CD4-positive, alpha-beta T cell treated with Interleukin-4 for 4 hours (primary cell): ENCODE data around the gene ADARB2.

Experiments used
- DNase-seq: peaks from one replicate; pipeline ENCODE4 v3.0.0-alpha.2; 2020

The ADARB2 gene

DNA sequence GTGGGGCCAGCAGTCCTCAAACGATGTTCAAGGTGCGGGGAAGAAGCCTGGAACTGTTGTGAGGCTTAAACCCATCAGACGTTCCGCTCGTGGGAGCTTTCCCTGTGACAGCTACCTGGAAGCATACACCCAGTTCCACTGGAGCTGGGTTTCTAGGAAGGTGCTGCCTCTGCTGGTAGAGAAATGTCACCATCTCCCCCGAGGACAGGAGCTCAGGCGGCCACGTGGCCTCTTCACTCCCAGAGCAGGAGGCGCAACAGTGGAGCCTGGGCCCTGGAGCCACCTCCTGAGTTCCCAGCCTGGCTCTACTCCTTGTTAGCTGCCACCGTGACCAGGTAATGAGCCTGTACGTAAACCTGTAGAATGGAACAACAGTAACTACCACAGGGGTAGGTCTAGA is 156.1 kb downstream of the ADARB2 start:
- no peak for DNase-seq

DNA sequence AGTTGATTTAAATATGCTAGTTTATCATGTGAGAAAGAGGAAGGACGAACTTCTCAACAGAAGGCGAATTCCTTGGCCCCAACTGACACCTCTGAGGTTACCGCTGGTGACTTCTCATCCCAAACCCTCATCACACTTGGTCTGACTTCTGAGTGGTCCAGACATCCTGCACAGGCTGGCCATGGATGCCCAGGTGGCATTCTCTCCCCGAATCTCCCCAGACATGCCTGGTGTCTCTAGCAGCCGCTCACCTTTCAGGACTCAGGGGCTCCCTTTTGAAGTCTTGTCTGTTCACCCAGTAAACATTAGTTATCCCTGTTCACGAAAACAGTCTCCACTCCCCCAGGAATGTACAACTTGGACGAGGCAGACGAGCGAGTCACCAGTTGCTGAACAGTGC is 157.7 kb downstream of the ADARB2 start:
- DNase-seq, result no peak

- no peak for DNase-seq
These were observed 158.2 kb downstream of the ADARB2 start for GRCh38 chr10:1579141-1579491.

DNA sequence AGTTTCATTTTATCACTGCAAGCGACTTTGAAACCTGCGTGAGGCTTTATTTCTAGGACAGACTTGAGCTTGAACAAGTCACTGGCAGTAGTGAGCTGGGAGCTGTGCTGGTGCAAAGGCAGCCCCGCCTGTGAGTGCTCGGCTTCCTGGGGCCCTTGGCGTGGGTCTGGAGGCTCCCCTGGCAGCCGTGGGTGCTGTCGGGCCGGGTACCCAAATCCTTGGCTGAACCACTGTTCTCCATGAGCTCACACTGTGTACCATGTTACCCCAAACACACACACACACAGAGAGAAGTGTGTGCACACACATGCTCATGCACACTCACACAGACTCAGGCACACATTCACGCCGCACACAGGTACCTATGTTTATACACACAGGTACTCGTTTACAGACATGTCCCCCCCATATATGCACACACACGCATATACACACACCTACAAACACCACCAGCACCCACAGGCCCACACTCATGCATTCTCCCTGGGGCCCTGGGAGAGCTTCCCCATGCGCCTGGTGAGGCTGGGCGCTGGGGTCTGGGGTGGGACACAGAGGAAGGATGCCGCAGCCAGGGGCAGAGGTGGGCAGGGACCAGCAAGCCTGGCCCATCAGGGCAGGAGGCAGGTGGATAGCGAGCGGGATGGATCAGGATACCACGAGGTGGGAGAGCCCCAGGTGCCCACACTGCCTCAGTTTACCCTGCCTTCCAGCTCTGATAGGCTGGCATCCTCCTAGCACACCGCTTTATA is 158.8 kb downstream of the ADARB2 start:
- no peak for DNase-seq

GRCh38 chr10:1577945-1578344 is 159.4 kb downstream of the ADARB2 start:
- DNase-seq, result no peak

DNA sequence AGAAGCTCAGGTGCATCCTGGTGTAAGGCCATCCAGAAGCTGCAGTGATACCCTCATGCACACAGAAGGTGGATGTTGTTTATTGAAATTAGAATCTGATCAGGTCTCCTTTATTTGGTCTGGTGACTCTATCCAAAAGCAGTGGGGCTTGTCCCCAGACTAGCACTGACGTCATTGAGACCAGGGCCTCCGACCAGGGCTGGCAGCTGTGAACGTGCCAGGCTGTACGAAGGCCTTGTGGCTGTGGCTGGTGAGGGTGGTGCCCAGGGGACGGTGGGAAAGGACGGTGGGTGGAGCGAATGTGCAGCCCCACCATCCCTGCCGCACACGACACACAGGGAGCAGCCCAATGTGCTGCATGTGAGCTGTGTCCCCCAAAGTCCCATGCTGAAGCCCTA is 160.0 kb downstream of the ADARB2 start:
- no peak for DNase-seq

- DNase-seq, result no peak
These were observed 160.6 kb downstream of the ADARB2 start for GRCh38 chr10:1576467-1577372.

DNA sequence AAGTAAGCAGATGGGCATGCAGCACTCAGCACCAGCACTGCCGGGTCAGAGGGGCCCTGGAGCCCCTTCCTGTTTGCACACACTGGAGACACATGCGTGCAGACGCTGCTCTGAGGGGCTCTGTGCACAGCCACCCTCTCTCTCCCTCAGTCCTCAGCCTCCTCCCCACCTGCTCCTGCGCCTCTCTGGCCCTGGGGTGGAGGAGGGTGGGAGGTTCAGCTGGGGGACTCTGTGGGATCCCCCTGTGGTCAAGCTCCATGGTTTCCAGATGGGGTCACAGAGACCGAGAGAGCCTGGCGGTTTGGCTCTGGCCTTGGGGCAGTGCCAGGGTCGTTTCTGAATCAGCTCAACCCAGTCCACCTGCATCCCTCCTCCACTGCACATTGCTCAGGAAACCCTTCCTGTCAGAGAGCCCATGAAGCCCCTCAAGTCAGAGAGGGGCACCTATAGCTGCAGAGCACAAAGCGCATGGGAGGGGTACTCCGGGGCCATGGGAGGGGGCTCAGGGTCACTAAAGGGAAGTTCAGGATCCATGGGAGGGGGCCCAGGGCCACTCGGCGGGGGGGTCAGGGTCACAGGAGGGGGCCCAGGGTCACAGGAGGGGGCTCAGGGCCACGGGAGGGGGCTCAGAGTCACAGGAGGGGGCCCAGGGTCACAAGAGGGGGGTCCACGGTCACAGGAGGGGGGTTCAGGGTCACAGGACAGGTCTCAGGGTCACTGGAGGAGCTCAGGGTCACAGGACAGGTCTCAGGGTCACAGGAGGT is 161.7 kb downstream of the ADARB2 start:
- no peak for DNase-seq

- no peak for DNase-seq
These were observed 162.6 kb downstream of the ADARB2 start for GRCh38 chr10:1574719-1575118.

DNA sequence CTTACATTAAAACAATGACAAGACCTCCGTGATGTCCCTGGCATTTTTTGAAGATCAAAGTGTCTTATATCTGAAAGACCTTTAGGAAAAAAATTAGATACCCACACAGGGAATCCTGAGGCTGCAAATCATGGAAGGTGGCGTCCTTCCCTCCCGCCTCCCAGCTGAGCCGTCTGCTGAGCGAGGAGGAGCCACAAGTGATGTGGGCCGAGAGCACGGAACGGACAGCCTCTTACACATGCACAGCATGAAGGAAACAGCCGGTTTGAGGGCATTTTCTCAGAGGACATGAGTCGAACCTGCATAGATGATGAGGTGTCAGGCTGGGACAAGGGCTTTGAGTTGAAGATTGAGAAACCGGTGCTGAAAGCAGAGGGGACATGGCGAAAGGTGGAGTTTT is 163.3 kb downstream of the ADARB2 start:
- DNase-seq, result no peak

GRCh38 chr10:1573334-1573969 is 163.9 kb downstream of the ADARB2 start:
- no peak for DNase-seq

- no peak for DNase-seq
These were observed 164.6 kb downstream of the ADARB2 start for GRCh38 chr10:1572519-1573333.

DNA sequence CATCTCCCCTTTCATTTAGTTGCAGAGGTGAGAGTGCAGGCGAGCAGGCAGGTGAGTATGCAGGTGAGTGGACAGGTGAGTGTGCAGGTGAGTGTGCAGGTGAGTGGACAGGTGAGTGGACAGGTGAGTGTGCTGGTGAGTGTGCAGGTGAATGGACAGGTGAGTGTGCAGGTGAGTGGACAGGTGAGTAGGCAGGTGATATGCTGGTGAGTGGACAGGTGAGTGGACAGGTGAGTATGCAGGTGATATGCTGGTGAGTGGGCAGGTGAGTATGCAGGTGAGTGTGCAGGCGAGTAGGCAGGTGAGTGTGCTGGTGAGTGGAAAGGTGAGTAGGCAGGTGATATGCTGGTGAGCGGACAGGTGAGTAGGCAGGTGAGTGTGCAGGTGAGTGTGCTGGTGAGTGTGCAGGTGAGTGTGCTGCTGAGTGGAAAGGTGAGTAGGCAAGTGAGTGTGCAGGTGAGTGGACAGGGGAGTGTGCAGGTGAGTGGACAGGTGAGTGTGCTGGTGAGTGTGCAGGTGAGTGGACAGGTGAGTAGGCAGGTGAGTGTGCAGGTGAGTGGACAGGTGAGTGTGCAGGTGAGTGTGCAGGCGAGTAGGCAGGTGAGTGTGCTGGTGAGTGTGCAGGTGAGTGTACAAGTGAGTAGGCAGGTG is 165.6 kb downstream of the ADARB2 start:
- no peak for DNase-seq

- no peak for DNase-seq
These were observed 166.8 kb downstream of the ADARB2 start for GRCh38 chr10:1570416-1571051.

- DNase-seq, result no peak
These were observed 168.1 kb downstream of the ADARB2 start for GRCh38 chr10:1569208-1569607.

DNA sequence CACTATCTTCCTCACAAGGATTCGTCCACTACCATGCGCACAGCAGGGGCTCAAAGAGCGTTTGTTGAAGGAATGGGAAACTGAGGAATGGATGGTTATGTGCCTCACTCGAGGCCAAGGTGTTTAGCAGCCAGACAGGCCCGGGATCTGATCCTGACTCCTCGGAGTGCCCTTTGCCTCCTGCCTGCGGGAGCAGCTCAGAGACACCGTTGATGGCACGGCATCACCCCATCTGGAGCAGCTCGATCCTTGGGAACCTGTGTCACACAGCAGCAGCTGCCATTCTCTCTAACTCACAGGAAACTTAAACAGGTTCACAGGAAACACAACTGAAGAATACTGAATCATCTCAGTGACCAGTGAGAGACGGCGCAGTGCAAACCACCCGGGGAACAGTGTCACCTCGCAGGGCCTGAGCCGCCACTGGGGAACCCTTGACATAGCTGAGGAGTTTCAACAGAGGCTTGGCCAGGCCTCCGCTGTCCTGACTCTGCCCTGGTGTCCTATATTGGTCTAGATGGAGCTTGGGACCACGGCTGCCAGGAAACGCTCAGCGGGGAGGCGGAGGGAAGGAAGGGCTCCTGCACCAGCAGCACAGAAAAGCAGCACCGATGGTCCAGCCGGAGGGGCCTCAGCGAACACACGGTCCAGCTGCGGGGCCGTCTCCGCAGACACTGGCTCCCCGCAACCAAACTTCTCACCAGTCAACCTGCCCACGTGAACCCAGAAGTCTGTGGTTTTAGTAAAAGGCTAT is 169.4 kb downstream of the ADARB2 start:
- DNase-seq, result no peak

DNA sequence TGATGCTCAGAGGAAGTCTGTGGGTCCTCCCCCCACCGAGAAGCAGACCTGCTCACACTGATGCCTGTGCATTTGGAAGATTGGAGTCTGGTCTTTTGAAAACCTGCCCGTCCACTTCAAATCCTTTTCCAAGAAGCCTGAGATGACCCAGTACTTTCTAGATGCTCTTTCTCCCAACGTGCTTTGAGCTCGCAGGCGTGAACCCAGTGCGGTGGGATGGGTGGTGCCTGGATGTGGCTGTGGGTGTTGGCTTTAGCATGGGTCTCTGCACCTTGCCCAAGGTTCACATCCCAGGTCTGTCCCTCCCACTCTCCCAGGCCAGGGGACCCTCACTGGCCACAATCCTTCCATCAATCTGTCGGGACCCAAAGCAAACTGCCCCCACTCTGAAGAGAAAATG is 170.2 kb downstream of the ADARB2 start:
- no peak for DNase-seq

DNA sequence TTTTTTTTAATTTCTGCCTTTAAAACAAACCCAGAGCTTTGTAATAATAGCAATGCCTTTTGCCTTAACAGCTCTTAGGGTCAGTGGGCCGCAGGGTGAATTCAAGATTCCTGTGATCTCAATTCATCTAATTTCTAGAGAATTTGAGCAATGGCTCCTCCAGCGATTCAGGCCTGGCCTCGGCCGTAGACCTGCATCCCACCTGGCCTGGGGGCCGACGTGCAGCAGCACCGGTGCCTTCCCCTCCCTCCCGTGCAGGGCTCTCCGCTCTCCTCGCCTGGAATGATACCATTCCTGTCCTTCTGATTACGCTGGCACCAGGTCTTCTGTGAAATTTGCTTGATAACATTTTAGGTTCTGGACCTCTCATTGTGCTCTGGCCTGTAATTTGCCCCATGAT is 172.5 kb downstream of the ADARB2 start:
- no peak for DNase-seq

GRCh38 chr10:1563028-1563427 is 174.3 kb downstream of the ADARB2 start:
- DNase-seq, result no peak

DNA sequence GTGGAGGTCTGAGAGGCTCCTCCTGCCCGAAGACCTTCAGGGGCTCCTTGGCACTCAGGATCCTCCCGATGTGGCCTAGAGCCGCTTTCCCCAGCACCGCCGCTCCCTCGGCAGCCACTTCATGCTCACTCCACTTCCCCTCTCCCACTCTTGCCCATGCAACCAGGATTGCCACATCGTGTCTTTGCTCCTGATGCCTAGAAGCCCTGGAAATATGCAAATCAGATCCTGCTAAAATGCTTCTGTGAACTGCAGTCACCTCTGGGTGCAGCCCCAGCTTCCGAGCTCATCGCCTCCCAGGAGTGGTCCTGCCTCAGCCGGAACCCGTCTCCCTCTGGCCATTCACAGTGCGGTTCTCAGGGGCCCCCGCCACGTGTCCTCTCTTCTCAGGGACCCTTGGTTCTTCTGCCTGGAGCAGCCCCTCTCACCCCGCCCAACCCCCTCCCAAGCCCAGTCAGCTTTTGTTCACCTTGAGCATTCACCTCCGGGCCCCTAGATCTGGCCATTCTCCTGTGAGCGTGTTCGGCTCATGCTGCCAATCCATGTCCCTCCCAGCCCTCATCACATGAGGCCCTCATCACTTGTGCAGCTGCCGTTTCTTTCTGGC is 175.5 kb downstream of the ADARB2 start:
- DNase-seq, result no peak
